IMR-90 (cell line): Measurements from ENCODE around the gene OR2T1. TPM values are rescaled to one million over a fixed set of nuclear protein-coding genes. Genes with fewer than 3 reads are reported as not detected.

Experiments
- ATAC-seq: fragments of 200-7000 bp; cut with Tn5 transposase; 2 replicates; pipeline ENCODE4 v1.9.1; 2020; ENCODE audit warnings: low read depth, mild to moderate bottlenecking, moderate library complexity
- BruUV-seq: library from RNA; stranded (reverse); fragments of 400-500 nt; replicated peaks from 2 replicates; lab custom pipeline; 2021; lab: Mats Ljungman, UMichigan
- CTCF ChIA-PET: fragments of 300-600 bp; formaldehyde crosslinking; extraction: SDS; loops from one replicate; lab custom pipeline; 2021; ENCODE audit warnings: antibody characterized with exemption; lab: Yijun Ruan, JAX
- POLR2A ChIA-PET: fragments of 300-600 bp; sonication (Branson Sonifier 250); formaldehyde crosslinking; loops from one replicate; lab custom pipeline; 2022; ENCODE audit warnings: antibody characterized with exemption; ENCODE audit not compliant: unreplicated experiment; lab: Charles Lee
- DNase-seq: peaks from one replicate; pipeline ENCODE4 v3.0.0; 2013
- H2AFZ ChIP-seq: replicated peaks from 2 replicates; pipeline ENCODE3; 2013; ENCODE audit warnings: low read length, mild to moderate bottlenecking; ENCODE audit not compliant: poor library complexity
- H2AK5ac ChIP-seq: 2 replicates; pipeline ENCODE4 v1.6.1; 2013; ENCODE audit warnings: low read depth, low read length, inconsistent platforms
- H2AK9ac ChIP-seq: replicated peaks from 2 replicates; pipeline ENCODE3; 2013; ENCODE audit warnings: mild to moderate bottlenecking, low read depth, low read length, moderate library complexity; ENCODE audit not compliant: poor library complexity
- H2BK120ac ChIP-seq: 2 replicates; pipeline ENCODE4 v1.6.1; 2013; ENCODE audit warnings: low read depth, low read length, inconsistent platforms
- H2BK15ac ChIP-seq: 3 replicates; pipeline ENCODE4 v1.6.1; 2013; ENCODE audit warnings: low read depth, low read length, inconsistent platforms
- H2BK20ac ChIP-seq: 2 replicates; pipeline ENCODE4 v1.6.1; 2013; ENCODE audit warnings: low read depth, mild to moderate bottlenecking, inconsistent platforms, low read length, moderate library complexity
- H2BK5ac ChIP-seq: 2 replicates; pipeline ENCODE4 v1.6.1; 2013; ENCODE audit warnings: mild to moderate bottlenecking, low read depth, low read length, inconsistent platforms; ENCODE audit not compliant: poor library complexity, severe bottlenecking
- H3K14ac ChIP-seq: replicated peaks from 2 replicates; pipeline ENCODE4 v1.6.1; 2013; ENCODE audit warnings: low read depth, low read length, inconsistent platforms
- H3K18ac ChIP-seq: 2 replicates; pipeline ENCODE4 v1.6.1; 2013; ENCODE audit warnings: low read depth, low read length, control low read depth
- H3K23ac ChIP-seq: 2 replicates; pipeline ENCODE4 v1.6.1; 2013; ENCODE audit warnings: low read depth, low read length, inconsistent platforms
- H3K27ac ChIP-seq: 2 replicates; pipeline ENCODE4 v1.5.1; 2013; ENCODE audit warnings: mild to moderate bottlenecking, control low read depth, low read length; ENCODE audit not compliant: insufficient read depth
- H3K27me3 ChIP-seq: 2 replicates; pipeline ENCODE4 v1.6.1; 2013; ENCODE audit warnings: low read length; ENCODE audit not compliant: control insufficient read depth, insufficient read depth
- H3K36me3 ChIP-seq: 2 replicates; pipeline ENCODE4 v1.6.1; 2013; ENCODE audit warnings: low read length, mixed read lengths; ENCODE audit not compliant: control insufficient read depth, insufficient read depth
- H3K4ac ChIP-seq: 2 replicates; pipeline ENCODE4 v1.6.1; 2013; ENCODE audit warnings: low read depth, low read length, inconsistent platforms
- H3K4me1 ChIP-seq: 2 replicates; pipeline ENCODE4 v1.6.1; 2013; ENCODE audit warnings: low read length, mixed read lengths; ENCODE audit not compliant: control insufficient read depth, insufficient read depth
- H3K4me2 ChIP-seq: 2 replicates; pipeline ENCODE4 v1.6.1; 2013; ENCODE audit warnings: low read depth, mild to moderate bottlenecking, control low read depth, low read length, moderate library complexity
- H3K4me3 ChIP-seq: 2 replicates; pipeline ENCODE4 v1.5.1; 2013; ENCODE audit warnings: low read depth, mild to moderate bottlenecking, control low read depth, low read length, moderate library complexity; ENCODE audit not compliant: insufficient read depth
- H3K56ac ChIP-seq: 2 replicates; pipeline ENCODE4 v1.6.1; 2013; ENCODE audit warnings: low read length, inconsistent platforms; ENCODE audit not compliant: insufficient read depth; ENCODE audit errors: extremely low read depth
- H3K79me1 ChIP-seq, 2 experiments: 2 replicates each; pipeline ENCODE4 v1.6.1; 2013; ENCODE audit warnings: low read length in 2 of 2, inconsistent platforms in 1 of 2, low read depth in 1 of 2
- H3K9ac ChIP-seq: 2 replicates; pipeline ENCODE4 v1.6.1; 2013; ENCODE audit warnings: low read depth, low read length, control low read depth
- H3K9me1 ChIP-seq: 2 replicates; pipeline ENCODE4 v1.6.1; 2013; ENCODE audit warnings: low read length, inconsistent platforms; ENCODE audit not compliant: insufficient read depth
- H3K9me3 ChIP-seq: 2 replicates; pipeline ENCODE4 v1.6.1; 2013; ENCODE audit warnings: low read length; ENCODE audit not compliant: control insufficient read depth, insufficient read depth
- H4K20me1 ChIP-seq: 2 replicates; pipeline ENCODE4 v1.6.1; 2013; ENCODE audit warnings: low read length, inconsistent platforms; ENCODE audit not compliant: insufficient read depth
- H4K5ac ChIP-seq: 2 replicates; pipeline ENCODE4 v1.6.1; 2013; ENCODE audit warnings: mild to moderate bottlenecking, low read depth, low read length, control low read depth
- H4K8ac ChIP-seq, 2 experiments: 2 replicates each; pipeline ENCODE4 v1.6.1; 2013; ENCODE audit warnings: low read depth in 2 of 2, low read length in 2 of 2, control low read depth in 1 of 2, inconsistent platforms in 1 of 2
- H4K91ac ChIP-seq: 2 replicates; pipeline ENCODE4 v1.6.1; 2013; ENCODE audit warnings: low read depth, low read length, inconsistent platforms; ENCODE audit not compliant: insufficient read depth
- CEBPB ChIP-seq: IDR thresholded peaks from 2 replicates; pipeline ENCODE4 v1.6.1; 2012; ENCODE audit warnings: low read depth, low read length, improper control_type of control experiment
- CHD1 ChIP-seq: IDR thresholded peaks from 2 replicates; pipeline ENCODE4 v1.6.1; 2012; ENCODE audit warnings: low read depth, low read length, improper control_type of control experiment
- FOS ChIP-seq: fragments of 150-350 bp; IDR thresholded peaks from 2 replicates; pipeline ENCODE4 v1.6.1; 2016; ENCODE audit warnings: low read depth, low read length
- MAFK ChIP-seq: IDR thresholded peaks from 2 replicates; pipeline ENCODE4 v1.6.1; 2012; ENCODE audit warnings: low read depth, low read length, improper control_type of control experiment
- MXI1 ChIP-seq: IDR thresholded peaks from 2 replicates; pipeline ENCODE4 v1.6.1; 2012; ENCODE audit warnings: low read depth, mild to moderate bottlenecking, low read length, moderate library complexity, borderline replicate concordance
- WGBS, 2 experiments: methylation state at CpG; one replicate each; pipeline versions ENCODE4 v1.1.5 to v1.1.7; 2013; ENCODE audit warnings: missing lambda C conversion rate in 2 of 2; ENCODE audit not compliant: insufficient read length in 1 of 2; ENCODE audit errors: extremely low coverage in 2 of 2; 5-methylcytosine and 5-hydroxymethylcytosine counted together
- dilution Hi-C: fragments of 300-500 bp; cut with HindIII; formaldehyde crosslinking; loops from one replicate; pipeline ENCODE4 v1.14.3; 2018; ENCODE audit warnings: low sequenced_read_pairs; ENCODE audit not compliant: unreplicated experiment
- in situ Hi-C: fragments of 300-500 bp; cut with MboI; formaldehyde crosslinking; loops from 3 replicates; pipeline ENCODE4 v1.14.3; 2019; ENCODE audit warnings: low sequenced_read_pairs, inconsistent platforms, mixed read lengths
- intact Hi-C: fragments of 100-400 bp; cut with micrococcal nuclease; formaldehyde crosslinking; loops from 2 replicates; pipeline ENCODE4 v1.10.0; 2022
- polyA plus RNA-seq, 3 experiments: library from polyadenylated mRNA; depleted of rRNA; stranded (reverse); fragments of >200 nt; gene quantifications; 2 replicates each; pipeline ENCODE4 v1.2.3, GENCODE V29; 2012; ENCODE audit warnings: low replicate concordance in 1 of 3
- total RNA-seq: library from RNA; depleted of rRNA; stranded (reverse); fragments of >200 nt; gene quantifications from 2 replicates; pipeline ENCODE4 v1.2.3, GENCODE V29; 2012

The OR2T1 gene
- total and polyA plus RNA-seq, 2 of the 4 experiments (the other 2 are of a cell fraction), result not detected

DNA sequence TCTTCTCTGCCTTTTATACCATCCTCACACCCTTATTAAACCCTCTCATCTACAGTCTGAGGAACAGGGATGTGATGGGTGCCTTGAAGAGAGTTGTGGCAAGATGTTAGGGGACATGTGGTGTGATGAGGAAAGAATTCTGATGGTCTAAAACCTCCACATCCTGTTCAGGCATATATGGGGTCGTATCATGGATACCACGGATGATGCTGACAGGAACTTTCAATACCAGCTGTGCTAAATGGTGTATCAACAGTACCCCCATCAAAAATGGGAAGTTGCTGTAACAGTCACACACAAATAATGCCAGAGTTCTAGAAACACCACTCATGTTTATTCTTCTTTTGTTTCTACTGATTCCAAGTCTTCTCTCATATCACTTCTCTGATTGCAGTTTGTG lies 14.4 kb upstream of the OR2T1 start:
- no peak overlapping the region for H4K5ac ChIP-seq

More for the DNA sequence above, 14.4 kb upstream of the OR2T1 start:
- H2AK9ac ChIP-seq, result no peak overlapping the region
- H3K27me3 ChIP-seq, result no peaks in the 10 kb centered on the region
- no TSS peak for BruUV-seq
- no peak overlapping the region for H3K18ac ChIP-seq
- dilution Hi-C loops (no loop called here), in situ Hi-C loops (no loop called here), intact Hi-C loops (no loop called here)
- TF ChIP-seq CHD1 (no peak), CEBPB (no peak), MAFK (no peak), MXI1 (no peak), FOS (no peak)
- no peak overlapping the region for H4K8ac ChIP-seq
- no peaks in the 10 kb centered on the region for H3K4me1 ChIP-seq
- H2AFZ ChIP-seq, result no peak overlapping the region
- no peak overlapping the region for H3K27ac ChIP-seq
- H4K20me1 ChIP-seq, result no peaks in the 10 kb centered on the region
- no peak overlapping the region for H2BK5ac ChIP-seq
- no peaks in the 10 kb centered on the region for H3K79me1 ChIP-seq
- H2BK20ac ChIP-seq, result no peak overlapping the region
- no peak overlapping the region for H2BK15ac ChIP-seq
- ChIA-PET CTCF (no interaction called here), POLR2A (no interaction called here)
- H4K91ac ChIP-seq, result no peak overlapping the region
- H3K56ac ChIP-seq, result no peak overlapping the region
- H3K4ac ChIP-seq, result no peak overlapping the region
- no peak overlapping the region for H2AK5ac ChIP-seq
- no peaks in the 10 kb centered on the region for H3K9me1 ChIP-seq
- H3K4me2 ChIP-seq, result no peak overlapping the region
- H3K4me3 ChIP-seq, result no peak overlapping the region
- H3K36me3 ChIP-seq, result no peaks in the 10 kb centered on the region
- ATAC-seq (no peak), DNase-seq (no peak)
- WGBS, 2 experiments, result 39% methylated on average over 2 of the region's 2 CpGs; no CpG with 5 or more reads in 1 of the 2 experiments
- no peak overlapping the region for H3K23ac ChIP-seq
- peaks cover 23% of the 10 kb centered on the region for H3K9me3 ChIP-seq
- H3K14ac ChIP-seq, result no peak overlapping the region
- no peak overlapping the region for H3K9ac ChIP-seq
- H2BK120ac ChIP-seq, result no peak overlapping the region
